ENCODE results near the gene CNGA4. TPM values are rescaled to one million over a fixed set of nuclear protein-coding genes. Genes with fewer than 3 reads are reported as not detected.

Gene CNGA4
- polyA plus RNA-seq, 1 donor from 2014 or later: not detected

DNA sequence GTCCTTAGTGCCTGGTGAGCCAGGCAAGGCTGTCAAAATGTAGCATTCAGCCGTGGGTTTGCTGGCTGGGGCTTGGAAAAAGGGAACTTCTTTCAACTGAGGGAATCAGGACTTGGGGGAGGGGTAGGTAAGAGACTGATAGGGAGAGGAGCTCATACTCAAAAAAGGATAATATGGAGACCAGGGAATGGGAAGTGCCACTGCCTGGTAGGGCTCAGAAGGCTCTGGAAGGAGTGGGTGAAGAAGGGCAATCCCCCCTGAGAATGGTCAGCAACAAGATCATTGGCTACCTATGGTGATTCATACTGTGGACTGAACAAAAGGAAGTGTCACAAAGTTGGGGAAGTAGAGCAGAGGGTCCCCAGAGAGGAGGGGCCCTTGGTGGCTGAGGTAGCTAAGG, 1.9 kb downstream of the CNGA4 start:
- no peak overlapping the region for H3K4me2 ChIP-seq (ENCODE audit: low read length)
- no peak overlapping the region for H2AFZ ChIP-seq (ENCODE audit: low read depth, low read length)
- H3K36me3 ChIP-seq (ENCODE audit: insufficient read depth, low read length): no peaks in the 10 kb centered on the region
- H3K4me3 ChIP-seq (ENCODE audit: low read length): no peak overlapping the region
- no peaks in the 10 kb centered on the region for H4K20me1 ChIP-seq (ENCODE audit: insufficient read depth)
- no peaks in the 10 kb centered on the region for H3K9me3 ChIP-seq (ENCODE audit: low read length)
- TF ChIP-seq EZH2 (IDR thresholded peaks at IDR 0.05; ENCODE audit: borderline replicate concordance, insufficient read depth, low read length, poor library complexity, severe bottlenecking): no peak
- no peak for TF ChIP-seq SMC3 (conservative IDR thresholded peaks at IDR 0.05; ENCODE audit: poor library complexity)
- TF ChIP-seq EP300 (conservative IDR thresholded peaks at IDR 0.05; ENCODE audit: poor library complexity, severe bottlenecking): no peak
- no peak for TF ChIP-seq MXI1 (conservative IDR thresholded peaks at IDR 0.05; ENCODE audit: poor library complexity, severe bottlenecking)
- TF ChIP-seq, protein P1, sequence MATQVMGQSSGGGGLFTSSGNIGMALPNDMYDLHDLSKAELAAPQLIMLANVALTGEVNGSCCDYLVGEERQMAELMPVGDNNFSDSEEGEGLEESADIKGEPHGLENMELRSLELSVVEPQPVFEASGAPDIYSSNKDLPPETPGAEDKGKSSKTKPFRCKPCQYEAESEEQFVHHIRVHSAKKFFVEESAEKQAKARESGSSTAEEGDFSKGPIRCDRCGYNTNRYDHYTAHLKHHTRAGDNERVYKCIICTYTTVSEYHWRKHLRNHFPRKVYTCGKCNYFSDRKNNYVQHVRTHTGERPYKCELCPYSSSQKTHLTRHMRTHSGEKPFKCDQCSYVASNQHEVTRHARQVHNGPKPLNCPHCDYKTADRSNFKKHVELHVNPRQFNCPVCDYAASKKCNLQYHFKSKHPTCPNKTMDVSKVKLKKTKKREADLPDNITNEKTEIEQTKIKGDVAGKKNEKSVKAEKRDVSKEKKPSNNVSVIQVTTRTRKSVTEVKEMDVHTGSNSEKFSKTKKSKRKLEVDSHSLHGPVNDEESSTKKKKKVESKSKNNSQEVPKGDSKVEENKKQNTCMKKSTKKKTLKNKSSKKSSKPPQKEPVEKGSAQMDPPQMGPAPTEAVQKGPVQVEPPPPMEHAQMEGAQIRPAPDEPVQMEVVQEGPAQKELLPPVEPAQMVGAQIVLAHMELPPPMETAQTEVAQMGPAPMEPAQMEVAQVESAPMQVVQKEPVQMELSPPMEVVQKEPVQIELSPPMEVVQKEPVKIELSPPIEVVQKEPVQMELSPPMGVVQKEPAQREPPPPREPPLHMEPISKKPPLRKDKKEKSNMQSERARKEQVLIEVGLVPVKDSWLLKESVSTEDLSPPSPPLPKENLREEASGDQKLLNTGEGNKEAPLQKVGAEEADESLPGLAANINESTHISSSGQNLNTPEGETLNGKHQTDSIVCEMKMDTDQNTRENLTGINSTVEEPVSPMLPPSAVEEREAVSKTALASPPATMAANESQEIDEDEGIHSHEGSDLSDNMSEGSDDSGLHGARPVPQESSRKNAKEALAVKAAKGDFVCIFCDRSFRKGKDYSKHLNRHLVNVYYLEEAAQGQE (IDR thresholded peaks at IDR 0.05; ENCODE audit: borderline replicate concordance): no peak
- TF ChIP-seq POLR2AphosphoS5 (IDR thresholded peaks at IDR 0.05): no peak
- TF ChIP-seq RAD21 (conservative IDR thresholded peaks at IDR 0.05): no peak
- TF ChIP-seq CTCF (IDR thresholded peaks at IDR 0.05; ENCODE audit: poor library complexity, severe bottlenecking): no peak
- H3K9me2 ChIP-seq (ENCODE audit: insufficient read depth, low read length): no peaks in the 10 kb centered on the region
- no peaks in the 10 kb centered on the region for H3K79me2 ChIP-seq (replicated peaks; ENCODE audit: insufficient read depth, low read length)
- H3K9ac ChIP-seq (ENCODE audit: low read length): no peak overlapping the region
- H3K27ac ChIP-seq (ENCODE audit: low read length): no peak overlapping the region
- no peaks in the 10 kb centered on the region for H3K27me3 ChIP-seq (ENCODE audit: insufficient read depth, low read depth, low read length)
- H3F3A ChIP-seq (ENCODE audit: insufficient read depth, low read length, poor library complexity, severe bottlenecking): no peaks in the 10 kb centered on the region

DNA sequence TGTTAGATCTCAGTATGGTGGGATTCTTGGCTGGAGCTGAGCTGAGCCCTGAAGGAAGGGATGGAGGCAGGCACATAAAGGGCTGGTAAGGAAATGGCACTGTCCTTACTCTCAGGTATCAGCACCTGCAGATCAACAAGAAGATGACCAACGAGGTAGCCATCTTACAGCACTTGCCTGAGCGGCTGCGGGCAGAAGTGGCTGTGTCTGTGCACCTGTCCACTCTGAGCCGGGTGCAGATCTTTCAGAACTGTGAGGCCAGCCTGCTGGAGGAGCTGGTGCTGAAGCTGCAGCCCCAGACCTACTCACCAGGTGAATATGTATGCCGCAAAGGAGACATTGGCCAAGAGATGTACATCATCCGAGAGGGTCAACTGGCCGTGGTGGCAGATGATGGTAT, 2.4 kb downstream of the CNGA4 start:
- H3K79me2 ChIP-seq (replicated peaks; ENCODE audit: insufficient read depth, low read length): no peaks in the 10 kb centered on the region
- no peaks in the 10 kb centered on the region for H3F3A ChIP-seq (ENCODE audit: insufficient read depth, low read length, poor library complexity, severe bottlenecking)
- no peaks in the 10 kb centered on the region for H3K9me2 ChIP-seq (ENCODE audit: insufficient read depth, low read length)
- H3K9ac ChIP-seq (ENCODE audit: low read length): no peak overlapping the region
- no peak overlapping the region for H3K27ac ChIP-seq (ENCODE audit: low read length)
- no peak overlapping the region for H2AFZ ChIP-seq (ENCODE audit: low read depth, low read length)
- no peaks in the 10 kb centered on the region for H3K27me3 ChIP-seq (ENCODE audit: insufficient read depth, low read depth, low read length)
- no peak for TF ChIP-seq EZH2 (IDR thresholded peaks at IDR 0.05; ENCODE audit: borderline replicate concordance, insufficient read depth, low read length, poor library complexity, severe bottlenecking)
- no peak for TF ChIP-seq MXI1 (conservative IDR thresholded peaks at IDR 0.05; ENCODE audit: poor library complexity, severe bottlenecking)
- H3K4me2 ChIP-seq (ENCODE audit: low read length): no peak overlapping the region
- H3K4me3 ChIP-seq (ENCODE audit: low read length): no peak overlapping the region
- no peaks in the 10 kb centered on the region for H3K9me3 ChIP-seq (ENCODE audit: low read length)
- H4K20me1 ChIP-seq (ENCODE audit: insufficient read depth): no peaks in the 10 kb centered on the region
- H3K36me3 ChIP-seq (ENCODE audit: insufficient read depth, low read length): no peaks in the 10 kb centered on the region

DNA sequence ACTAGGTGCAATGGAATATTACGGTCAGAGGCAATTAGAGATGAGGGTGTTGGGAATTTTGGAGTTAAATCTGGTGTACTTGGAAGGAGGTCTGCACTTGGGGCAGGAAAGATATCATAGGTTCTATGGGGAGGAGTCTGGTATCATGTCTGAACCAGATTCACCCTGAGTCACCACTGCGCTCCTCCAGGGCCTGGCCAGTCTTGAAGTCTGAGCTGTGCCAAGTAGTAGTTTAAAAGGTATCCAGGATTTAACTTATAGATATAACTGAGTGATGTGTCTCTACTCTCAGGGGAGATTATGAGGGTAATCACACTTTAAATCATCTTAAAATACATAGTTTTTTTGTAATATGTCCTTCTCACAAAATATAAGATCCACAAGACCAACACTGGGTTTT, 6.6 kb downstream of the CNGA4 start:
- Histone ChIP-seq H3K9me2 (ENCODE audit: insufficient read depth, low read length) (no peaks in the 10 kb centered on the region), H3K9me3 (ENCODE audit: low read length) (no peaks in the 10 kb centered on the region), H3K27ac (ENCODE audit: low read length) (no peak overlapping the region), H3K36me3 (ENCODE audit: insufficient read depth, low read length) (no peaks in the 10 kb centered on the region), H4K20me1 (ENCODE audit: insufficient read depth) (no peaks in the 10 kb centered on the region), H3K4me3 (ENCODE audit: low read length) (no peak overlapping the region), H3K27me3 (ENCODE audit: insufficient read depth, low read depth, low read length) (no peaks in the 10 kb centered on the region), H3K9ac (ENCODE audit: low read length) (no peak overlapping the region), H2AFZ (ENCODE audit: low read depth, low read length) (no peak overlapping the region), H3K4me2 (ENCODE audit: low read length) (no peak overlapping the region), H3F3A (ENCODE audit: insufficient read depth, low read length, poor library complexity, severe bottlenecking) (no peaks in the 10 kb centered on the region), H3K79me2 (replicated peaks; ENCODE audit: insufficient read depth, low read length) (no peaks in the 10 kb centered on the region)
- no peak for TF ChIP-seq EZH2 (IDR thresholded peaks at IDR 0.05; ENCODE audit: borderline replicate concordance, insufficient read depth, low read length, poor library complexity, severe bottlenecking)
- no peak for TF ChIP-seq EP300 (conservative IDR thresholded peaks at IDR 0.05; ENCODE audit: poor library complexity, severe bottlenecking)
- no peak for TF ChIP-seq SMC3 (conservative IDR thresholded peaks at IDR 0.05; ENCODE audit: poor library complexity)
- TF ChIP-seq RAD21 (conservative IDR thresholded peaks at IDR 0.05): no peak
